ENCODE data around the gene SQSTM1.

The SQSTM1 gene

GRCh38 chr5:179863449-179864085, 42.9 kb downstream of the SQSTM1 start:
- H3K27me3 ChIP-seq (ENCODE audit: insufficient read depth, low read depth), result no peaks in the 10 kb centered on the region
- H3K4me1 ChIP-seq (ENCODE audit: low read depth, poor library complexity, severe bottlenecking), result no peaks in the 10 kb centered on the region
- H3K4me2 ChIP-seq, result no peak overlapping the region
- no peak for TF ChIP-seq CTCF (conservative IDR thresholded peaks at IDR 0.05; ENCODE audit: low read depth, low read length)
- no peak overlapping the region for H3K4me3 ChIP-seq (IDR thresholded peaks at IDR 0.05; ENCODE audit: insufficient read depth, low read depth, low read length)
- no peaks in the 10 kb centered on the region for H3K79me2 ChIP-seq (ENCODE audit: insufficient read depth, low read depth)
- no peak overlapping the region for H3K9ac ChIP-seq
- no peak overlapping the region for H3K27ac ChIP-seq
- H2AFZ ChIP-seq (ENCODE audit: low read depth), result no peak overlapping the region
- H4K20me1 ChIP-seq (ENCODE audit: insufficient read depth), result no peaks in the 10 kb centered on the region
- H3K36me3 ChIP-seq (ENCODE audit: insufficient read depth), result no peaks in the 10 kb centered on the region

- H3K4me2 ChIP-seq, result no peak overlapping the region
- no peaks in the 10 kb centered on the region for H3K79me2 ChIP-seq (ENCODE audit: insufficient read depth, low read depth)
- H3K4me3 ChIP-seq (IDR thresholded peaks at IDR 0.05; ENCODE audit: insufficient read depth, low read depth, low read length), result no peak overlapping the region
- H4K20me1 ChIP-seq (ENCODE audit: insufficient read depth), result no peaks in the 10 kb centered on the region
- H2AFZ ChIP-seq (ENCODE audit: low read depth), result no peak overlapping the region
- TF ChIP-seq CTCF (conservative IDR thresholded peaks at IDR 0.05; ENCODE audit: low read depth, low read length), result no peak
- no peaks in the 10 kb centered on the region for H3K27me3 ChIP-seq (ENCODE audit: insufficient read depth, low read depth)
- H3K27ac ChIP-seq, result no peak overlapping the region
- no peaks in the 10 kb centered on the region for H3K36me3 ChIP-seq (ENCODE audit: insufficient read depth)
- no peak overlapping the region for H3K9ac ChIP-seq
- no peaks in the 10 kb centered on the region for H3K4me1 ChIP-seq (ENCODE audit: low read depth, poor library complexity, severe bottlenecking)
These were observed 44.0 kb downstream of the SQSTM1 start for GRCh38 chr5:179864686-179865085.

- Histone ChIP-seq H3K27ac (no peak overlapping the region), H3K27me3 (ENCODE audit: insufficient read depth, low read depth) (no peaks in the 10 kb centered on the region), H3K4me3 (IDR thresholded peaks at IDR 0.05; ENCODE audit: insufficient read depth, low read depth, low read length) (no peak overlapping the region), H3K79me2 (ENCODE audit: insufficient read depth, low read depth) (no peaks in the 10 kb centered on the region), H3K4me2 (no peak overlapping the region), H3K36me3 (ENCODE audit: insufficient read depth) (no peaks in the 10 kb centered on the region), H4K20me1 (ENCODE audit: insufficient read depth) (no peaks in the 10 kb centered on the region), H3K9ac (no peak overlapping the region), H3K4me1 (ENCODE audit: low read depth, poor library complexity, severe bottlenecking) (no peaks in the 10 kb centered on the region), H2AFZ (ENCODE audit: low read depth) (no peak overlapping the region)
- TF ChIP-seq CTCF (conservative IDR thresholded peaks at IDR 0.05; ENCODE audit: low read depth, low read length), result no peak
These were observed 45.0 kb downstream of the SQSTM1 start for GRCh38 chr5:179865491-179866240.

GRCh38 chr5:179866241-179867078, 45.8 kb downstream of the SQSTM1 start:
- Histone ChIP-seq H3K27ac (no peak overlapping the region), H3K4me3 (IDR thresholded peaks at IDR 0.05; ENCODE audit: insufficient read depth, low read depth, low read length) (no peak overlapping the region), H2AFZ (ENCODE audit: low read depth) (no peak overlapping the region), H4K20me1 (ENCODE audit: insufficient read depth) (no peaks in the 10 kb centered on the region), H3K36me3 (ENCODE audit: insufficient read depth) (no peaks in the 10 kb centered on the region), H3K9ac (no peak overlapping the region), H3K79me2 (ENCODE audit: insufficient read depth, low read depth) (no peaks in the 10 kb centered on the region), H3K4me2 (no peak overlapping the region), H3K4me1 (ENCODE audit: low read depth, poor library complexity, severe bottlenecking) (no peaks in the 10 kb centered on the region), H3K27me3 (ENCODE audit: insufficient read depth, low read depth) (no peaks in the 10 kb centered on the region)
- TF ChIP-seq CTCF (conservative IDR thresholded peaks at IDR 0.05; ENCODE audit: low read depth, low read length), result peak; percentile 34; the same call in 1 of the 2 replicates

Data from KMS-11 (cell line).